Astrocyte (in vitro differentiated cells and primary cell): ENCODE data around the gene SIRPB1. TPM values are rescaled to one million over a fixed set of nuclear protein-coding genes. Genes with fewer than 3 reads are reported as not detected.
"Not testable (repeated sequence)": the region's sequence is repeated elsewhere in the genome, so short reads cannot be mapped to it uniquely, and the experiment has no call there.

Experiments
- DNase-seq: peaks from one replicate; pipeline ENCODE4 v3.0.0-alpha.2; 2010; ENCODE audit warnings: low read depth
- FAIRE-seq: peaks from 2 replicates; lab custom pipeline; 2011; peaks lifted over from hg19 to GRCh38; lab: Jason Lieb, UNC
- H2AFZ ChIP-seq: 2 replicates; pipeline ENCODE4 v1.6.0; 2012; ENCODE audit warnings: low read depth, low read length, inconsistent platforms
- H3K27ac ChIP-seq: 2 replicates; pipeline ENCODE4 v1.5.1; 2011; ENCODE audit warnings: low read depth, low read length, inconsistent platforms
- H3K27me3 ChIP-seq: 2 replicates; pipeline ENCODE4 v1.6.0; 2011; ENCODE audit warnings: low read length, inconsistent platforms; ENCODE audit not compliant: insufficient read depth
- H3K36me3 ChIP-seq: 2 replicates; pipeline ENCODE4 v1.5.1; 2011; ENCODE audit warnings: low read length, inconsistent platforms; ENCODE audit not compliant: insufficient read depth
- H3K4me1 ChIP-seq: 2 replicates; pipeline ENCODE4 v1.5.1; 2011; ENCODE audit warnings: low read length, inconsistent platforms; ENCODE audit not compliant: insufficient read depth
- H3K4me2 ChIP-seq: 2 replicates; pipeline ENCODE4 v1.6.0; 2012; ENCODE audit warnings: low read length, inconsistent platforms
- H3K4me3 ChIP-seq: 2 replicates; pipeline ENCODE4 v1.5.1; 2011; ENCODE audit warnings: low read depth, mild to moderate bottlenecking, low read length, inconsistent platforms; ENCODE audit not compliant: insufficient read depth
- H3K79me2 ChIP-seq: 2 replicates; pipeline ENCODE4 v1.6.0; 2012; ENCODE audit warnings: mild to moderate bottlenecking, low read length, inconsistent platforms; ENCODE audit not compliant: insufficient read depth
- H3K9ac ChIP-seq: 2 replicates; pipeline ENCODE4 v1.6.0; 2012; ENCODE audit warnings: mild to moderate bottlenecking, low read length, inconsistent platforms
- H3K9me3 ChIP-seq: 2 replicates; pipeline ENCODE4 v1.5.1; 2012; ENCODE audit warnings: low read depth, mild to moderate bottlenecking, low read length, inconsistent platforms; ENCODE audit not compliant: insufficient read depth
- H4K20me1 ChIP-seq: 2 replicates; pipeline ENCODE4 v1.6.0; 2012; ENCODE audit warnings: low read length, inconsistent platforms; ENCODE audit not compliant: insufficient read depth
- H3K27ac Mint-ChIP-seq: one replicate; pipeline ENCODE4 v1.8.0; 2021; ENCODE audit warnings: mild to moderate bottlenecking, mixed read lengths; ENCODE audit not compliant: unreplicated experiment
- H3K27me3 Mint-ChIP-seq: one replicate; pipeline ENCODE4 v1.8.0; 2021; ENCODE audit warnings: low read depth, mixed read lengths; ENCODE audit not compliant: unreplicated experiment
- H3K36me3 Mint-ChIP-seq: one replicate; pipeline ENCODE4 v1.8.0; 2021; ENCODE audit warnings: low read depth, mixed read lengths; ENCODE audit not compliant: unreplicated experiment
- H3K4me1 Mint-ChIP-seq: one replicate; pipeline ENCODE4 v1.8.0; 2021; ENCODE audit warnings: low read depth, mixed read lengths; ENCODE audit not compliant: unreplicated experiment
- H3K4me3 Mint-ChIP-seq: one replicate; pipeline ENCODE4 v1.8.0; 2021; ENCODE audit warnings: mild to moderate bottlenecking, moderate library complexity, mixed read lengths; ENCODE audit not compliant: unreplicated experiment
- H3K9me3 Mint-ChIP-seq: one replicate; pipeline ENCODE4 v1.8.0; 2021; ENCODE audit warnings: mild to moderate bottlenecking, mixed read lengths; ENCODE audit not compliant: unreplicated experiment
- EZH2 ChIP-seq: IDR thresholded peaks from 2 replicates; pipeline ENCODE4 v1.6.1; 2012; ENCODE audit warnings: mild to moderate bottlenecking, low read length, inconsistent platforms; ENCODE audit not compliant: insufficient read depth
- total RNA-seq: library from RNA; stranded (reverse); gene quantifications from 2 replicates; pipeline ENCODE4 v1.2.1, GENCODE V29; 2021
- TF ChIP-seq, protein P1 (sequence below): IDR thresholded peaks from 2 replicates; pipeline ENCODE4 v1.5.1; 2011; ENCODE audit warnings: low read depth, mild to moderate bottlenecking, inconsistent platforms, low read length, moderate library complexity; ENCODE audit not compliant: insufficient read depth

SIRPB1 gene
- total RNA-seq, 1 donor from 2014 or later: not detected

GRCh38 chr20:1576641-1577040 is 43.2 kb downstream of the SIRPB1 start:
- H4K20me1 ChIP-seq: no peaks in the 10 kb centered on the region
- H3K9ac ChIP-seq: no peak overlapping the region
- H3K36me3 ChIP-seq: no peaks in the 10 kb centered on the region
- no peaks in the 10 kb centered on the region for H3K27me3 ChIP-seq
- H3K9me3 ChIP-seq: no peaks in the 10 kb centered on the region
- no peaks in the 10 kb centered on the region for H3K9me3 Mint-ChIP-seq
- H3K27ac ChIP-seq: no peak overlapping the region
- no peak for FAIRE-seq
- DNase-seq: no peak
- H3K4me1 Mint-ChIP-seq: no peaks in the 10 kb centered on the region
- TF ChIP-seq EZH2: no peak
- TF ChIP-seq, protein P1, sequence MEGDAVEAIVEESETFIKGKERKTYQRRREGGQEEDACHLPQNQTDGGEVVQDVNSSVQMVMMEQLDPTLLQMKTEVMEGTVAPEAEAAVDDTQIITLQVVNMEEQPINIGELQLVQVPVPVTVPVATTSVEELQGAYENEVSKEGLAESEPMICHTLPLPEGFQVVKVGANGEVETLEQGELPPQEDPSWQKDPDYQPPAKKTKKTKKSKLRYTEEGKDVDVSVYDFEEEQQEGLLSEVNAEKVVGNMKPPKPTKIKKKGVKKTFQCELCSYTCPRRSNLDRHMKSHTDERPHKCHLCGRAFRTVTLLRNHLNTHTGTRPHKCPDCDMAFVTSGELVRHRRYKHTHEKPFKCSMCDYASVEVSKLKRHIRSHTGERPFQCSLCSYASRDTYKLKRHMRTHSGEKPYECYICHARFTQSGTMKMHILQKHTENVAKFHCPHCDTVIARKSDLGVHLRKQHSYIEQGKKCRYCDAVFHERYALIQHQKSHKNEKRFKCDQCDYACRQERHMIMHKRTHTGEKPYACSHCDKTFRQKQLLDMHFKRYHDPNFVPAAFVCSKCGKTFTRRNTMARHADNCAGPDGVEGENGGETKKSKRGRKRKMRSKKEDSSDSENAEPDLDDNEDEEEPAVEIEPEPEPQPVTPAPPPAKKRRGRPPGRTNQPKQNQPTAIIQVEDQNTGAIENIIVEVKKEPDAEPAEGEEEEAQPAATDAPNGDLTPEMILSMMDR: no peak
- H2AFZ ChIP-seq: no peak overlapping the region
- H3K4me2 ChIP-seq: no peak overlapping the region
- H3K27me3 Mint-ChIP-seq: peaks cover 2% of the 10 kb centered on the region
- H3K79me2 ChIP-seq: no peaks in the 10 kb centered on the region
- H3K4me3 ChIP-seq: no peak overlapping the region
- H3K36me3 Mint-ChIP-seq: no peaks in the 10 kb centered on the region
- no peaks in the 10 kb centered on the region for H3K4me1 ChIP-seq
- no peak overlapping the region for H3K27ac Mint-ChIP-seq
- no peak overlapping the region for H3K4me3 Mint-ChIP-seq

DNA sequence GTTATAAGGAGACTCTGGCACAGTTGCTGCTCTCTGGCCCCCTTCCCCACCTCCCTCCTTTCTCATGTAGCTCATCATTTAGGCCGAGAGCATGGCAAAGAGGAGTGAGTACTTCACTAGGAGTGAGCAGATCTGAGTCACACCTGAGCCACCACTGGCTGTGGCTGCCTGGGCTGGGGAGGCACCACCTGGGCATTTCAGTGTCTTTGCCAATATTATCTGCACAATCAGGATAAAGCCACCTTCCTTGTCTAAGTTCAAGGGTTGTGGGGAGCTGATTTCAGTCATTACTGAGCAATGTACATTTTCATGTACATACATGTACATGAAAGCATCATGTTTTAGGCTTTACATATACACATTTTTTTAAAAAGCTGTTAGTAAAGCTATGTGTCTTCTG is 43.8 kb downstream of the SIRPB1 start:
- not testable (repeated sequence) for H3K4me2 ChIP-seq, H3K9me3 ChIP-seq, H3K36me3 Mint-ChIP-seq, H3K27ac ChIP-seq, H3K27me3 ChIP-seq, DNase-seq, H3K36me3 ChIP-seq, H3K4me3 Mint-ChIP-seq, H3K4me3 ChIP-seq, H3K4me1 ChIP-seq, FAIRE-seq, H3K79me2 ChIP-seq, H3K27me3 Mint-ChIP-seq, H3K4me1 Mint-ChIP-seq, H3K27ac Mint-ChIP-seq, H3K9me3 Mint-ChIP-seq, H3K9ac ChIP-seq, H2AFZ ChIP-seq, H4K20me1 ChIP-seq

DNA sequence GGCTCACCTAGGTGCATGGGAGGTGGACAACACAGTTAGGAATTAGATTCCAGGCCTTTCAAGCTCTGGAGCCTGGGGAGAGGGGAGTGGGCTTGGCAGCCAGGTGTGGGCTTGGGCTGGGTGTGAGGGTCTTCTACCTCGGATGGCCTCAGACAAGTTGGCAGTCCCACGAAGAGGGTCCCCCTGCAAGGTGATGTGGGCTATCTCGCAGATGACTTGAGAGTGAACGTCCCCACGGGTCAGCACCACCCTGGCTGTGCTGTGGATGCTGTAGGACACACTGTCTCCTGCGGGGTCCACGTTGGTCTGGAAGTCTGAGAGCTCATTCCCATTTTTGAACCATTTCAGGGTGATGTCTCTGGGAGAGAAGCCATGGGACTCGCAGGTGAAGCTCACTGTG is 48.2 kb downstream of the SIRPB1 start:
- not testable (repeated sequence) for H3K27ac Mint-ChIP-seq, H3K36me3 ChIP-seq, H3K9me3 ChIP-seq, FAIRE-seq, H3K27me3 ChIP-seq, H3K4me3 Mint-ChIP-seq, H3K27ac ChIP-seq, H3K4me2 ChIP-seq, H3K9me3 Mint-ChIP-seq, DNase-seq, H3K27me3 Mint-ChIP-seq, H3K4me3 ChIP-seq, H2AFZ ChIP-seq, H3K4me1 ChIP-seq, H3K36me3 Mint-ChIP-seq, H3K9ac ChIP-seq, H4K20me1 ChIP-seq, H3K79me2 ChIP-seq
- H3K4me1 Mint-ChIP-seq: peaks cover 11% of the 10 kb centered on the region

Other genes with a start within 250 kb of the SIRPB1 start
- gene FKBP1A, start 227.0 kb downstream of the SIRPB1 start, total RNA-seq: 360 and 379 TPM in 2 replicates
- 78.3 and 96.0 TPM in 2 replicates for gene NSFL1C, start 153.2 kb downstream of the SIRPB1 start, total RNA-seq
- gene SIRPB2, start 128.6 kb downstream of the SIRPB1 start, total RNA-seq: not detected in 2 replicates
- gene SIRPD, start 62.3 kb downstream of the SIRPB1 start, total RNA-seq: not detected in 2 replicates
- gene SIRPG, start 37.8 kb upstream of the SIRPB1 start, total RNA-seq: not detected in 2 replicates